ENCODE results near the gene JUND.

DNA sequence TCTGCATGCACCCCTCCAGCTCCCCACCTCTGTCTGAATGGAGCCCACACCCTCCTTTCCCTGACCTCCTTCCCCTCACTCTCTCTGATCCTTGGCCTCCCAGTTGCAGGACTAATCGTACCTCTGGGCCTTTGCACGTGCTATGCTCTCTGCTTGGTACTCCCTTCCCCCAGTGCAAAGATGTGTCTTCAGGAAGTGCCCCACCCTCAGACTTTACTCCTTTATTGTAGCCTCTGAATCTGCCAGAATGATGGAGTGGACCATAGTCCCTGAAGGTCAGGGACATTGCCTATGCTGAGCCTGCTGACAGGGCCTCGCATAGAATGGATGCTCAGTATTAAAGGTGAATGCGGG lies 1.3 kb upstream of the JUND start:
- no peak for TF ChIP-seq CTCF (conservative IDR thresholded peaks at IDR 0.05; ENCODE audit: low read length)
- TF ChIP-seq EZH2phosphoT487 (IDR thresholded peaks at IDR 0.05; ENCODE audit: borderline replicate concordance, low read depth, low read length) = no peak

All from OCI-LY7 (cell line).